Stimulated activated CD4-positive, alpha-beta T cell treated with anti-CD3 and anti-CD28 coated beads, Interleukin-15, amount 100 ng/mL, for 48 hours (primary cell): ENCODE results near the gene SLC44A1.
A peak's percentile ranks its signal among the peaks of the same experiment; 100 is the strongest.

ENCODE experiments used
- DNase-seq, 2 donors: peaks; one replicate each; pipeline ENCODE4 v3.0.0-alpha.2; 2020; ENCODE audit warnings: low read depth in 2 of 2

The SLC44A1 gene

GRCh38 chr9:105273731-105274130 is 29.3 kb downstream of the SLC44A1 start:
- no peak for DNase-seq

GRCh38 chr9:105275111-105275510 is 30.7 kb downstream of the SLC44A1 start:
- no peak for DNase-seq

DNA sequence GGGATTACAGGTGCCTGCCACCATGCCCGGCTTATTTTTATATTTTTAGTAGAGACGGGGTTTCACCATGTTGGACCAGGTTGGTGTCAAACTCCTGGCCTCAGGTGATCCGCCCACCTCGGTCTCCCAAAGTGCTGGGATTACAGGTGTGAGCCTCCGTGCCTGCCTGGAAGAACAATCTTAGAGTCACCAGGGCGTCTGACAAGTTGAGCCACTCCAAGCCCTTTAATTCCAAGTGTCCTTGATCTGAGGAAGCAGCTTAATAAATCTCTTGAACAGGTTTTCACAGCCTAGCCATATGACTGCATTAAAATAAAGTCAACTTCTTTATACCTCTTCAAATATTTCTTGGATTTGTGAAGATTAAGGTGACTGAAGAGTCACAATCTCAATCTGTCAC is 31.5 kb downstream of the SLC44A1 start:
- DNase-seq, result no peak

GRCh38 chr9:105278751-105279150 is 34.3 kb downstream of the SLC44A1 start:
- DNase-seq, result no peak

- DNase-seq, result no peak
Measured at GRCh38 chr9:105280691-105281090, 36.2 kb downstream of the SLC44A1 start.

DNA sequence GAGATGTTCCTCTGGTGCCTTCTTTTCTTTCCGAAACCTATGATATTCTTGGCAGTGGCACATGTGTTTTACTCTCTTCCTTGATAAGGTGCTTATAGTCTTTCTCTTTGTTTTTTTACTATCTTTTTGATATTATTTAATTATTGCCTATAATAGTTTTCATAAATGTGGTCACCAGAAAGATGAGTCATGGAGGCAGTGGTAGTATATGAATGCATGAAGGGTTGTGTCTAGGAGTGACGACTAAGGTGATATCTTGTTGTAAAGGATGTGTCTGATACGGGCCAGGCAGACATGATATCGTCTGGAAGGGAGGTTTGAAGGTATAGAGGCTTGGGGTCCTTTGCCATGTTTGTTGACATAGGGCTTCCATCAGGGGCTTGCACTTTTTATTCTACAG is 36.8 kb downstream of the SLC44A1 start:
- no peak for DNase-seq

DNA sequence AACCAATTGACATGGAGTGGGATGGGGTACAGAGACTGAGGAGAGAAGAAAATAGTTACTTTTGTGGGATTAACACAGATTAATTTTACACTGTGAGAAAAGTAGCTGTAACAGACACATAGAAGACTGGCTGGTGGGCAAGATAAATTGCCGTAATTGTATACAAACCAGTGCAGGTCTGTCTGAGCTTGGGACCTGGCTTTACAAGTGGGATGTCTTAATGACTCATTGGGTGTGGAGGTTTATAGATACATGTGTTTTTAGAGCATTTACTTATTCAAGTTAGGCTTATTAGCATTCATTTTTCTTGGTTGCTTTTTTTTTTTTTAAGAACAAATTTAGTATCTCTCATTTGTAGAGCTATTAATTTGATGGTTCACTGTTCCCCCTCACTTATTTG is 37.5 kb downstream of the SLC44A1 start:
- no peak for DNase-seq

DNA sequence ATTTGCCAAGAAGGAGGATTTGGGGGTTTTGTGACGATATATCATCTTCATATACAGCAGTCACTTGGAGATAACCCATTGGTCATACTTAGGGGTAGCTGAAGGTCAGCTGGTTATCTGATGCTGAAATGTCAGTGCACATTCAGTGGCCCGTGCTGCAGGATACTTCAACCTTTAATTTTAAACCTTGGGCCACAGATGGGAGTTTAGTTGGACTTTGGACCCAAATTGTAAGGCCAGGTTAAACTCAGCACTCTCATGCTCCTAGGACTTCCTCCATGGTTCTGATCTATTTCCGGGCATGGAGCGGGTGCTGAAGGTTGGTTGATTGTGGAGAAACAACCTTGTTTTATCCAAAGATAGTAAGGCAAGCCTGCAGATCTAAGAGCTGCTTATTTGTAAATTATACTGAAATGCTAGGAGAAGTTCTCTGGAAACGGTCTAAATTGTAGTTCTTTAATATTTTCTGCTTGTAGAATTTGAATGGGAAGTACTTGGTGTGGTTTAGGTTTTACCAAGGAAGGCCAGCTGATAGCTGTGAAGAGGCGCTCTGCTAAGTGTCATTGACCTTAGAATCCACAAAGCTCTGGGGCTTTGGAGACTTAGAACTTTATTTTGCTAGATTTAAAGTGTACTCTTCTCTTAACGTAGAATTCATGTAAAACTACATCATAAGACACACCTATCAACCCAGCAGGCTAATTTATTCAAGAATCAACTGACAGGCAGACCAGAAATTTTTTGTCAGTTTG is 38.6 kb downstream of the SLC44A1 start:
- no peak for DNase-seq

DNA sequence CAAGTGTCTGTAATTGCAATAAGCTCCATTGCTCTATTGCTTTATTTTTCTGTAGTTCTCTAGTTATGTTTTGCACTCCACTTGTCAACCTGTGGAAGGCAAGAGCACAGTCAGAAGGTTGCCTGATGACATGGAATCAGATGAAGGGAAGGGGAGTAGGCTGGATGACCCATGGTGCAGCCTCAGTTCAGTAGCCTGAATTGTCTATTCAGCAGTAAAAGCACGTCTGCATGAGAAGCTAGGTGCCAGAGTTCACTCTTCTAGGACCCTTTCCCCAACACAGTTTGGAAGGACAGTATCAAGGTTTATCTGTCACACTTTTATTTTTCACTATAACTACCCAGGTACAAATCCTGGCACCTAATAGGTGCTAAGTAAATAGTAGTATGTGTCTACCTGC is 39.3 kb downstream of the SLC44A1 start:
- DNase-seq, result no peak

- no peak for DNase-seq
Measured at GRCh38 chr9:105284463-105284862, 40.0 kb downstream of the SLC44A1 start.

DNA sequence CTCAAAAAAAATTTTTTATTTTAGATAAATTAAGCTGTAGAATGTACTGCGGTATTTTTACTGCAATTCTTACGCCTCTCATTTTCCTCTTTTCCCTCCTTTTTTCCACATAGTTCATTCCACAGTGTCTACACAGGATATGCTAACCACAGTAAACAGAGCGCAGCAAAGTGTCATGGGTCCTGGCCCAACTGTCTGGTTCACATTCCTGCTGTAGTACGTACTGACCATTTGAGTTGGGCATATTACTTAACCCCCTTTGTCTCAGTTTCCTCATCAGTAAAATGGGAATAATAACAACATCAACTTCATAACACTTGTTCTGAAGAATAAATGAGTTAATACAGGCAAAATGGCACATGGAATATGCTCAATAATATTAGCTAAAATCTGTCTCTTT is 41.6 kb downstream of the SLC44A1 start:
- DNase-seq, result no peak

DNA sequence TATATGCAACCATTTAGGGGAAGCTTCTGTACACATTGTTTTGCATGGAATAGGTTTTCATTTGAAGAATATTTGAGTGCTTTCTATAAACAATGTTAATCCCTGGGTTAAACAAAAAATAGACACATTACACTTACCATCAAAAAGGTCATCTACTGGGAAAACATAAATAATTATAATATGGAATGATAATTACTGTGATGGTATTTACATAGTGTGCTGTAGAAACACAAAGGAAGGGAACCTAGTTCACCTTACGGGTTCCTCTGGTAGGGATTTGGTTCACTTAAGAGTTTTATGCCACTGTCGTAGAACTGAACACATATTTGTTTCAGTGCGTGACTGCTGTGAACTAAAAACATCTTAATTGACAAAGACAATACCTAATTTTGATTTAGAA is 44.9 kb downstream of the SLC44A1 start:
- no peak for DNase-seq

- DNase-seq, result no peak
Measured at GRCh38 chr9:105290418-105290817, 46.0 kb downstream of the SLC44A1 start.

GRCh38 chr9:105290954-105291353 is 46.5 kb downstream of the SLC44A1 start:
- no peak for DNase-seq

GRCh38 chr9:105291422-105291859 is 47.0 kb downstream of the SLC44A1 start:
- no peak for DNase-seq

GRCh38 chr9:105291938-105292337 is 47.5 kb downstream of the SLC44A1 start:
- DNase-seq, result no peak

- no peak for DNase-seq
Measured at GRCh38 chr9:105293408-105293807, 49.0 kb downstream of the SLC44A1 start.

DNA sequence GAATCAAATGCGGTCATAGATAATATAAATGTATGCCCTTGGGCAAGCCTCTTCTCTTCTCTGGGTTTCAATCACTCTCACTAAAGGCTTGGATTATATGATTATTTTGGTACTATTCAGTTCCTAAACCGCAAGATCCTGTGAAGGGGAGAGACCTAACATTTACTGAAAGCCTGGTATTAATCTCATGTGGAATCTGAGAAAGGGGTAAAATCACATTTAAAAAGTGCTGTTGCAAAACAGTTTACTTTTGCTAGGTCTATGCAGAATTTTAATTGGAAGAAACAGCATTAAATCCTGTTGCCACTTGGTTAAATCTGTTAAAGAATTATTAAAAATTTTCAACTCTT is 50.7 kb downstream of the SLC44A1 start:
- DNase-seq, result no peak

DNA sequence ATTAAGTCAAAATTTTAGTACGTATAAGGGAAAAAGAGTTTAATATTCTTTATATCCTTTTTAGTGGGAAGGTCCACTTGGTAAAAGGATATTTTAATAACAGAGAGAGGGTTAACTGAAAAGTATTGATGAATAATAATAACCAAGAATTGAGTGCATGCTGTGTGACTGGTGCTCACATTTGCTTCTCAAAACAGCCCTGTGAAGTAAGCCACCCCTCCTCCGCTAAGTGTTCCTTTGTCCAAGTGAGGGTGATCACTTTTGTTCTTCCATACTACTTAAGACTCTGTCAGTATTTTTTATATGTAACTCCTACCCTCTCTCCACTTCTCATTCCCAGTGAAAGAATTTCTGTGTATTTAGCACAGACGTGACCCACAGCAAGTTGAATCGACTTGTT is 51.5 kb downstream of the SLC44A1 start:
- DNase-seq, result no peak

DNA sequence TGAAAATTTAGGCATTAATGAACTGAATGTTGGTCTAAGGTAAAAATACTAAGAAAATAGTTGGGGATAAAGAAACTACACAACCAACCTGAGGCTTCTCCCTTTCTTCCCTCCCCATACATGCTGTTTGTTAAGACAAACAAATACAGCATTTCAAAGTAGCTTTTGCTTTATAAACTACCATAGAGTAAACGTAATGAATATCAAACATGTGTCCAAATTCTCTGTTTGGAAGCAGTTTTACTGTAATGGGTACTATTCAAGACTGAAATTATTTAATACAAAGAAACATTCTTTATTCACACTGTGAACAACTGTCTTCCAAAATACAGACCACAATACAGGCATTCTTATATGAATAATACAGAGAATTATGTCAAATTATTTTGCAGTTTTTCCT is 52.0 kb downstream of the SLC44A1 start:
- DNase-seq, result no peak

DNA sequence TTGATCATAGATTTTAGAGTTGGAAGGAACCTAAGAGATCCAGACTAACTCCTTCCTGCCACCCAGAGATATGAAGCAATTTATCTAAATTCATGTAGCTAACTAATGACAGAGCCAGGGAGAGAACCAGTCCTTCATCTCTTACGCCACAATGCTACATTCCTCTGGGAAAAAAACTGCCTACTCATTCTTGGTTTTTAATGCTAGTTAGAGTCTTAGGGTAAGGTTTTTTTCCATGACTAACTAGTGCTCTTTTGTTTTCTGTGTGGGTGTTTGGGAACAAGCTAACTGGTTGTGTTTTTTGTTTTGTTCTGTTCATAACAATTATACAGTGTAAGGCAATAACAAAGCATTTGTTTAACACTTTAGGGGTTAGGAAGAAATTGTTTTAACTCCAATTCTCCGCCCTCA is 52.4 kb downstream of the SLC44A1 start:
- DNase-seq, result no peak

- no peak for DNase-seq
Measured at GRCh38 chr9:105297442-105298075, 53.1 kb downstream of the SLC44A1 start.

DNA sequence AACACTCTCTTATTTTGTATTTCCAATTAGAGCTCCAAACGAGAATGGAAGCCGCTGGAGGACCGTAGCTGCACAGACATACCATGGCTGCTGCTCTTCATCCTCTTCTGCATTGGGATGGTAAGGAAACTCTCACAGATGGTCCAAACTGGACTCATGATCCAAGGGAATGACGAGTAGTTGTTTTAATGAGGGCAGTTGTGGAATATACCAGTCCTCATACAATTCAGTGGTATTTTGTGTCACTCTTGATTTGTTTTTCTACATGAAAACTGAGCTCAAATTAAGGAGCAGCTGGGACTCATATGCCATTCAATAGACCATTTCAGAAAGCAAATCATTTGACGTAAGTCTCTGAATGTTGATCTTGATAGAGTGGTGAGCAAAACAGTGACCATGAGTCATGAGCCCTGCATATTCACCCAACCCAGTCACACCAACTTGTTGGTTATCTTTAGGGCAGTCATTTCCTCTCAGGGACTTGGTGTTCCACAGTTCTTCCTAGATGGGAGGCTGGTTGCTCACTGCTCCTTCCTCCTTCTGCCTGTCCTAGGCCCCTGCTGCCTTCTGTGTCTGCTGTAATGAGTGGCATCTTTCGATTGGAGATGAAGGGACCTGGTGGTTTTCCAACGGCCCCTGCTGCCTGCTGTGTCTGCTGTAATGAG is 54.9 kb downstream of the SLC44A1 start:
- peak in 1 of 2 donors; percentile 4 for DNase-seq
